GM12878 (cell line): ENCODE data around the gene GM2A. TPM values are rescaled to one million over a fixed set of nuclear protein-coding genes. Genes with fewer than 3 reads are reported as not detected.

Experiments used
- ATAC-seq: fragments of 200-7000 bp; cut with Tn5 transposase; 3 replicates; pipeline ENCODE4 v1.9.1; 2020; ENCODE audit warnings: mild to moderate bottlenecking, moderate library complexity
- BruUV-seq: library from RNA; stranded (reverse); fragments of 400-500 nt; replicated peaks from 2 replicates; lab custom pipeline; 2021; lab: Mats Ljungman, UMichigan
- CTCF ChIA-PET: fragments of 300-600 bp; sonication (Branson Sonifier 250); formaldehyde crosslinking; extraction: SDS; loops from one replicate; lab custom pipeline; 2021; ENCODE audit warnings: inconsistent platforms; lab: Yijun Ruan, JAX
- POLR2A ChIA-PET: fragments of 350-600 bp; formaldehyde crosslinking; extraction: SDS; loops from one replicate; lab custom pipeline; 2021; ENCODE audit warnings: inconsistent platforms; lab: Charles Lee
- RAD21 ChIA-PET: fragments of 300-600 bp; sonication (Branson Sonifier 250); formaldehyde crosslinking; loops from one replicate; lab custom pipeline; 2023; ENCODE audit warnings: antibody characterized with exemption; ENCODE audit not compliant: unreplicated experiment; lab: Charles Lee
- SMC1A ChIA-PET: fragments of 300-600 bp; sonication (Branson Sonifier 250); formaldehyde crosslinking; loops from one replicate; lab custom pipeline; 2023; ENCODE audit not compliant: unreplicated experiment, uncharacterized antibody; lab: Charles Lee
- DNase-seq: peaks from one replicate; pipeline ENCODE4 v3.0.0-alpha.2; 2011; ENCODE audit warnings: low read depth, low spot score
- FAIRE-seq: peaks from 3 replicates; lab custom pipeline; 2011; peaks lifted over from hg19 to GRCh38; lab: Jason Lieb, UNC
- H2AFZ ChIP-seq: 2 replicates; pipeline ENCODE4 v1.6.0; 2011; ENCODE audit warnings: low read depth, low read length, control low read depth; ENCODE audit not compliant: control insufficient read depth
- H3K27ac ChIP-seq: 2 replicates; pipeline ENCODE4 v1.5.1; 2011; ENCODE audit warnings: control low read depth; ENCODE audit not compliant: control insufficient read depth, insufficient read depth
- H3K27me3 ChIP-seq, 2 experiments: replicated peaks in 1 of 2; 2 replicates each; pipeline versions ENCODE4 v1.6.0 to v1.6.1; 2011; ENCODE audit warnings: low read length in 1 of 2; ENCODE audit not compliant: control insufficient read depth in 2 of 2, insufficient read depth in 2 of 2
- H3K36me3 ChIP-seq, 2 experiments: 2 replicates each; pipeline ENCODE4 v1.5.1; 2011; ENCODE audit warnings: low read length in 1 of 2; ENCODE audit not compliant: control insufficient read depth in 2 of 2, insufficient read depth in 2 of 2
- H3K4me1 ChIP-seq: 2 replicates; pipeline ENCODE4 v1.6.1; 2011; ENCODE audit warnings: mild to moderate bottlenecking, low read length, moderate library complexity, mixed read lengths; ENCODE audit not compliant: control insufficient read depth, insufficient read depth
- H3K4me2 ChIP-seq: 2 replicates; pipeline ENCODE4 v1.6.0; 2011; ENCODE audit warnings: control low read depth; ENCODE audit not compliant: control insufficient read depth, insufficient read depth
- H3K4me3 ChIP-seq: fragments of 200-600 bp; sonication (generic); 2 replicates; pipeline ENCODE4 v1.5.1; 2016
- H3K79me2 ChIP-seq: 2 replicates; pipeline ENCODE4 v1.6.0; 2011; ENCODE audit warnings: low read length; ENCODE audit not compliant: control insufficient read depth, insufficient read depth
- H3K9ac ChIP-seq: 2 replicates; pipeline ENCODE4 v1.8.0; 2011; ENCODE audit warnings: low read length, control low read depth, mixed read lengths; ENCODE audit not compliant: control insufficient read depth, insufficient read depth
- H3K9me3 ChIP-seq: replicated peaks from 3 replicates; pipeline ENCODE4 v1.5.1; 2011; ENCODE audit warnings: mild to moderate bottlenecking, low read length; ENCODE audit not compliant: control insufficient read depth, insufficient read depth
- H4K20me1 ChIP-seq: 2 replicates; pipeline ENCODE4 v1.6.0; 2011; ENCODE audit not compliant: control insufficient read depth, insufficient read depth
- IKZF2 ChIP-seq, 2 experiments: fragments of 450-650 bp; IDR thresholded peaks; 2 replicates each; pipeline ENCODE4 v1.6.1; 2017; ENCODE audit warnings: mild to moderate bottlenecking in 2 of 2, moderate library complexity in 2 of 2
- JUNB ChIP-seq: IDR thresholded peaks from 2 replicates; pipeline ENCODE4 v1.6.1; 2016; ENCODE audit warnings: antibody characterized with exemption, mild to moderate bottlenecking
- MTA2 ChIP-seq: fragments of 450-650 bp; IDR thresholded peaks from 2 replicates; pipeline ENCODE4 v1.6.1; 2016; ENCODE audit warnings: low read depth, mild to moderate bottlenecking, moderate library complexity
- NFYB ChIP-seq: IDR thresholded peaks from 2 replicates; pipeline ENCODE4 v1.6.1; 2011; ENCODE audit warnings: low read depth, mild to moderate bottlenecking, low read length, improper control_type of control experiment, moderate library complexity; ENCODE audit not compliant: insufficient read depth
- NR2C1 ChIP-seq: fragments of 450-650 bp; IDR thresholded peaks from 2 replicates; pipeline ENCODE4 v1.6.1; 2017; ENCODE audit warnings: antibody characterized with exemption, mild to moderate bottlenecking, moderate library complexity
- NR2F1 ChIP-seq: fragments of 450-650 bp; conservative IDR thresholded peaks from 2 replicates; pipeline ENCODE4 v1.6.1; 2017; ENCODE audit warnings: mild to moderate bottlenecking
- PAX8 ChIP-seq: fragments of 450-650 bp; IDR thresholded peaks from 2 replicates; pipeline ENCODE4 v1.6.1; 2017; ENCODE audit warnings: mild to moderate bottlenecking, moderate library complexity
- POLR2AphosphoS5 ChIP-seq: IDR thresholded peaks from 2 replicates; pipeline ENCODE4 v1.6.1; 2011; ENCODE audit warnings: mild to moderate bottlenecking, low read length, inconsistent platforms
- RUNX3 ChIP-seq: IDR thresholded peaks from 2 replicates; pipeline ENCODE4 v1.6.1; 2012; ENCODE audit warnings: low read length, inconsistent platforms
- whole genome bisulfite sequencing: methylation state at CpG from one replicate; pipeline ENCODE4 v1.1.6; 2016; ENCODE audit warnings: low lambda C conversion rate; ENCODE audit not compliant: insufficient replicate concordance, insufficient coverage; ENCODE audit errors: missing lambda C conversion rate; 5-methylcytosine and 5-hydroxymethylcytosine counted together
- in situ Hi-C: fragments of 300-500 bp; cut with MboI; formaldehyde crosslinking; loops from 9 replicates; pipeline ENCODE4 v1.14.3; 2018; ENCODE audit warnings: mixed read lengths
- intact Hi-C: fragments of 100-400 bp; cut with micrococcal nuclease; formaldehyde crosslinking; loops from one replicate; pipeline ENCODE4 v1.14.2; 2022; ENCODE audit not compliant: unreplicated experiment
- polyA plus RNA-seq, 11 experiments: library from polyadenylated mRNA; depleted of rRNA in 4 of 11; unstranded in 6 of 11; stranded (reverse) in 5 of 11; fragments of >200 nt; fragmentation: Nextera tagmentation in 4 of 11; fragmentation: Illumina TruSeq in 1 of 11; extraction: Ambion mirVana in 4 of 11; extraction: Trizol in 1 of 11; gene quantifications; 1 replicate in 1 of 11; 2 replicates in 10 of 11; pipeline versions ENCODE4 v1.2.1 to v1.2.3, GENCODE V29; 2011 to 2016; ENCODE audit warnings: inconsistent platforms in 2 of 11, missing spikeins in 2 of 11, low read depth in 1 of 11
- total RNA-seq, 4 experiments: library from RNA; depleted of rRNA in 3 of 4; stranded (reverse); fragments of >200 nt in 3 of 4; fragmentation: Illumina TruSeq in 1 of 4; extraction: Trizol in 1 of 4; gene quantifications; 2 replicates each; pipeline versions ENCODE4 v1.2.1 to v1.2.3, GENCODE V29; 2013 to 2021

Gene GM2A
- total and polyA plus RNA-seq, 10 of the 15 experiments (the other 5 are each of a cell fraction or from before 2014, with no cell fraction given), result 33.6 to 106 (median 68.2) TPM

GRCh38 chr5:151251001-151251551, 1.9 kb upstream of the GM2A start:
- ChIA-PET POLR2A (interaction anchor here (1.8 to 6.0 kb wide), 4 partner anchors 10 to 54 kb away, joined by 4 to 90 read pairs (median 66); partner anchors contain the start of gene CCDC69), CTCF (interaction anchor here (0.9 to 6.2 kb wide), 3 partner anchors 11 to 47 kb away, joined by 3 to 62 read pairs (median 24); no protein-coding TSS in a partner anchor), SMC1A (interaction anchor here (2.1 to 10.0 kb wide), 3 partner anchors 11 to 33 kb away, joined by 17 to 227 read pairs (median 86); partner anchors contain the start of gene CCDC69), RAD21 (interaction anchor here (1.2 to 9.4 kb wide), 6 partner anchors 11 to 109 kb away, joined by 4 to 156 read pairs (median 54); partner anchors contain the start of gene CCDC69)
- peaks cover 32% of the 10 kb centered on the region for H3K79me2 ChIP-seq
- 55% methylated on average over 5 of the region's 5 CpGs for WGBS
- peak; percentile 7 for ATAC-seq
- TF ChIP-seq POLR2AphosphoS5 (no peak), IKZF2 (IDR thresholded peaks at IDR 0.05) (no peak), NFYB (peak; percentile 83), MTA2 (0 out of 2 replicates have a peak, but pooled peaks have one; percentile 10), PAX8 (0 out of 2 replicates have a peak, but pooled peaks have one; percentile 56), JUNB (peak; percentile 17; the same call in 1 of the 2 replicates), RUNX3 (peak; percentile 29), NR2F1 (peak; percentile 60; the same call in 1 of the 2 replicates), NR2C1 (peak; percentile 52)
- H3K36me3 ChIP-seq, result no peaks in the 10 kb centered on the region
- H3K4me2 ChIP-seq, result peak overlapping the region; percentile 72
- H3K9ac ChIP-seq, result no peak overlapping the region
- in situ Hi-C loops (no loop called here), intact Hi-C loops (loop anchor here (5.0 to 10.0 kb wide), 3 partner anchors 94 to 521 kb away; partner anchors contain the start of genes ANXA6 and G3BP1)
- peak; percentile 49 for DNase-seq
- H3K4me1 ChIP-seq, result peaks cover 10% of the 10 kb centered on the region; the same call in 1 of the 2 replicates
- FAIRE-seq, result no peak
- peak overlapping the region; percentile 51; the same call in 1 of the 2 replicates for H3K4me3 ChIP-seq
- no peaks in the 10 kb centered on the region for H3K27me3 ChIP-seq
- H2AFZ ChIP-seq, result peak overlapping the region; percentile 52
- H3K27ac ChIP-seq, result peak overlapping the region; percentile 51; the same call in 1 of the 2 replicates
- no peaks in the 10 kb centered on the region for H4K20me1 ChIP-seq
- no peaks in the 10 kb centered on the region for H3K9me3 ChIP-seq
- BruUV-seq, result no TSS peak
